CMK (cell line): Measurements from ENCODE around the gene COL6A3.
"Not testable (repeated sequence)": the region's sequence is repeated elsewhere in the genome, so short reads cannot be mapped to it uniquely, and the experiment has no call there.

Experiments used
- DNase-seq: peaks from one replicate; pipeline ENCODE4 v3.0.0-alpha.2; 2010; ENCODE audit warnings: low read depth

COL6A3 gene

GRCh38 chr2:237315170-237315828 lies 98.7 kb downstream of the COL6A3 start:
- DNase-seq, result no peak

GRCh38 chr2:237314681-237315080 lies 99.3 kb downstream of the COL6A3 start:
- no peak for DNase-seq

- DNase-seq, result no peak
These were observed 99.8 kb downstream of the COL6A3 start for GRCh38 chr2:237314198-237314597.

- DNase-seq, result no peak
These were observed 101.8 kb downstream of the COL6A3 start for GRCh38 chr2:237312021-237312755.

- no peak for DNase-seq
These were observed 103.3 kb downstream of the COL6A3 start for GRCh38 chr2:237310515-237311114.

GRCh38 chr2:237309416-237309815 lies 104.5 kb downstream of the COL6A3 start:
- DNase-seq, result no peak

GRCh38 chr2:237309011-237309410 lies 105.0 kb downstream of the COL6A3 start:
- no peak for DNase-seq

- DNase-seq, result no peak
These were observed 106.5 kb downstream of the COL6A3 start for GRCh38 chr2:237307474-237307873.

GRCh38 chr2:237306787-237307170 lies 107.2 kb downstream of the COL6A3 start:
- DNase-seq, result no peak

- DNase-seq, result no peak
These were observed 107.7 kb downstream of the COL6A3 start for GRCh38 chr2:237306083-237306786.

- no peak for DNase-seq
These were observed 108.4 kb downstream of the COL6A3 start for GRCh38 chr2:237305579-237305978.

- no peak for DNase-seq
These were observed 109.0 kb downstream of the COL6A3 start for GRCh38 chr2:237304763-237305514.

GRCh38 chr2:237303244-237303643 lies 110.7 kb downstream of the COL6A3 start:
- not testable (repeated sequence) for DNase-seq

- no peak for DNase-seq
These were observed 112.4 kb downstream of the COL6A3 start for GRCh38 chr2:237301595-237301994.

- DNase-seq, result no peak
These were observed 113.2 kb downstream of the COL6A3 start for GRCh38 chr2:237300739-237301138.

- DNase-seq, result no peak
These were observed 114.1 kb downstream of the COL6A3 start for GRCh38 chr2:237299906-237300305.

GRCh38 chr2:237298151-237299118 lies 115.5 kb downstream of the COL6A3 start:
- DNase-seq, result no peak

GRCh38 chr2:237297421-237298150 lies 116.4 kb downstream of the COL6A3 start:
- DNase-seq, result no peak

- no peak for DNase-seq
These were observed 117.2 kb downstream of the COL6A3 start for GRCh38 chr2:237296756-237297155.

GRCh38 chr2:237295889-237296480 lies 118.0 kb downstream of the COL6A3 start:
- no peak for DNase-seq
